ENCODE measurements around the gene VWF. TPM values are rescaled to one million over a fixed set of nuclear protein-coding genes. Genes with fewer than 3 reads are reported as not detected.
"Not testable (repeated sequence)": the region's sequence is repeated elsewhere in the genome, so short reads cannot be mapped to it uniquely, and the experiment has no call there.

The VWF gene
- total RNA-seq, 1 experiment from 2014 or later: 0.48 TPM

GRCh38 chr12:6106218-6106617, 18.3 kb downstream of the VWF start:
- ChIA-PET CTCF (no interaction called here), POLR2A (ENCODE audit: unreplicated experiment) (no interaction called here)
- Histone ChIP-seq H3K27ac (no peak overlapping the region), H4K20me1 (ENCODE audit: insufficient read depth) (no peaks in the 10 kb centered on the region), H3F3A (ENCODE audit: insufficient read depth, low read depth) (peaks cover 4% of the 10 kb centered on the region; the same call in 1 of the 2 replicates), H3K4me3 (no peak overlapping the region), H3K9me2 (ENCODE audit: insufficient read depth) (no peaks in the 10 kb centered on the region), H3K79me2 (ENCODE audit: low read depth) (no peaks in the 10 kb centered on the region), H3K4me2 (no peak overlapping the region), H2AFZ (no peak overlapping the region), H3K27me3 (ENCODE audit: insufficient read depth, low read depth) (no peaks in the 10 kb centered on the region), H3K36me3 (ENCODE audit: low read depth) (no peaks in the 10 kb centered on the region), H3K4me1 (replicated peaks; ENCODE audit: insufficient read depth) (0 out of 2 replicates have a peak, but pooled peaks cover 4% of the 10 kb centered on the region), H3K9me3 (ENCODE audit: insufficient read depth, low read depth) (no peaks in the 10 kb centered on the region; the same call in 1 of the 2 replicates)
- BruUV-seq (replicated peaks): no TSS peak
- TF ChIP-seq EZH2 (IDR thresholded peaks at IDR 0.05; ENCODE audit: low read depth): no peak
- TF ChIP-seq, protein P1, sequence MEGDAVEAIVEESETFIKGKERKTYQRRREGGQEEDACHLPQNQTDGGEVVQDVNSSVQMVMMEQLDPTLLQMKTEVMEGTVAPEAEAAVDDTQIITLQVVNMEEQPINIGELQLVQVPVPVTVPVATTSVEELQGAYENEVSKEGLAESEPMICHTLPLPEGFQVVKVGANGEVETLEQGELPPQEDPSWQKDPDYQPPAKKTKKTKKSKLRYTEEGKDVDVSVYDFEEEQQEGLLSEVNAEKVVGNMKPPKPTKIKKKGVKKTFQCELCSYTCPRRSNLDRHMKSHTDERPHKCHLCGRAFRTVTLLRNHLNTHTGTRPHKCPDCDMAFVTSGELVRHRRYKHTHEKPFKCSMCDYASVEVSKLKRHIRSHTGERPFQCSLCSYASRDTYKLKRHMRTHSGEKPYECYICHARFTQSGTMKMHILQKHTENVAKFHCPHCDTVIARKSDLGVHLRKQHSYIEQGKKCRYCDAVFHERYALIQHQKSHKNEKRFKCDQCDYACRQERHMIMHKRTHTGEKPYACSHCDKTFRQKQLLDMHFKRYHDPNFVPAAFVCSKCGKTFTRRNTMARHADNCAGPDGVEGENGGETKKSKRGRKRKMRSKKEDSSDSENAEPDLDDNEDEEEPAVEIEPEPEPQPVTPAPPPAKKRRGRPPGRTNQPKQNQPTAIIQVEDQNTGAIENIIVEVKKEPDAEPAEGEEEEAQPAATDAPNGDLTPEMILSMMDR (conservative IDR thresholded peaks at IDR 0.05): no peak
- no peak for DNase-seq
- intact Hi-C loops (cut with micrococcal nuclease; ENCODE audit: unreplicated experiment): loop anchor here (5.0 kb wide), 1 partner anchor 36 kb away; no protein-coding TSS in a partner anchor

DNA sequence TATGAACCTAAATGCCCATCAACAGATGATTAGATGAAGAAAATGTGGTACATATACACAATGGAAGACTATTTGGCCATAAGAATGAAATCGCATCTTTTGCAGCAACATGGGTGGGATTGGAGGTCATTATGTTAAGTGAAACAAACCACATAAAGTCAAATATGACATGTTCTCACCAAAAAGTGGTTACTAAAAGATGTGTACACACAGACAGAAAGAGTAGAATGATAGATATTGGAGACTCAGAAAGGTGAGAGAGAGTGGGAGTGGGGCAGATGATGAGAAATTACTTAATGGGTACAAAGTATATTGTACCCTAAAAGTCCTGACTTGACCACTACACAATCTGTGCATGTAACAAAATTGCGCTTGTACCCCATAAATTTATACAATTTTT, 19.6 kb downstream of the VWF start:
- Histone ChIP-seq H3K4me1 (replicated peaks; ENCODE audit: insufficient read depth) (no peaks in the 10 kb centered on the region), H2AFZ (no peak overlapping the region), H3K4me2 (no peak overlapping the region), H3K79me2 (ENCODE audit: low read depth) (no peaks in the 10 kb centered on the region), H3K36me3 (ENCODE audit: low read depth) (no peaks in the 10 kb centered on the region), H3K27me3 (ENCODE audit: insufficient read depth, low read depth) (no peaks in the 10 kb centered on the region), H4K20me1 (ENCODE audit: insufficient read depth) (no peaks in the 10 kb centered on the region), H3K9me2 (ENCODE audit: insufficient read depth) (no peaks in the 10 kb centered on the region), H3K9me3 (ENCODE audit: insufficient read depth, low read depth) (no peaks in the 10 kb centered on the region; the same call in 1 of the 2 replicates), H3F3A (ENCODE audit: insufficient read depth, low read depth) (peaks cover 4% of the 10 kb centered on the region; the same call in 1 of the 2 replicates), H3K4me3 (no peak overlapping the region), H3K27ac (no peak overlapping the region)
- ChIA-PET CTCF (no interaction called here), POLR2A (ENCODE audit: unreplicated experiment) (no interaction called here)
- intact Hi-C loops (cut with micrococcal nuclease; ENCODE audit: unreplicated experiment): loop anchor here (5.0 kb wide), 1 partner anchor 37 kb away; no protein-coding TSS in a partner anchor
- no TSS peak for BruUV-seq (replicated peaks)
- no peak for TF ChIP-seq EZH2 (IDR thresholded peaks at IDR 0.05; ENCODE audit: low read depth)
- TF ChIP-seq, protein P1 (conservative IDR thresholded peaks at IDR 0.05): no peak
- DNase-seq: no peak

DNA sequence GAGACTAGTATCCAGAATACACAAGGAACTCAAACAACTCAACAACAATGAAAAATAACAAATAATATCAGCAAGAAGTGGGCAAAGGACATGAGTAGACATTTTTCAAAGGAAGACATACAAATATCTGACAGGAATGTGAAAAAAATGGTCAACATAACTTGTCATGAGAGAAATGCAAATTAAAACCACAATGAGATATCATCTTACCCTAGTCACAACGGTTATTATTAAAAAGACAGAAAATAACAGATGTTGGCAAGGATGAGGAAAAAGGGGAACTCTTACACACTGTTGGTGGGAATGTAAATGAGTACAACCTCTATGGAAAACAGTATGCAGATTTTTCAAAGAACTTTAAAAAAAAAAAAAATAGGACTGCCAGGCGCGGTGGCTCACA, 20.4 kb downstream of the VWF start:
- no peak for TF ChIP-seq EZH2 (IDR thresholded peaks at IDR 0.05; ENCODE audit: low read depth)
- TF ChIP-seq, protein P1 (conservative IDR thresholded peaks at IDR 0.05): no peak
- H2AFZ ChIP-seq: no peak overlapping the region
- intact Hi-C loops (cut with micrococcal nuclease; ENCODE audit: unreplicated experiment): no loop called here
- BruUV-seq (replicated peaks): no TSS peak
- no peak overlapping the region for H3K4me3 ChIP-seq
- no peaks in the 10 kb centered on the region for H4K20me1 ChIP-seq (ENCODE audit: insufficient read depth)
- H3K27me3 ChIP-seq (ENCODE audit: insufficient read depth, low read depth): no peaks in the 10 kb centered on the region
- H3K36me3 ChIP-seq (ENCODE audit: low read depth): no peaks in the 10 kb centered on the region
- H3K4me2 ChIP-seq: no peak overlapping the region
- no peak overlapping the region for H3K27ac ChIP-seq
- H3K79me2 ChIP-seq (ENCODE audit: low read depth): no peaks in the 10 kb centered on the region
- CTCF ChIA-PET: interaction anchor here (0.6 kb wide), 1 partner anchor 64 kb away, joined by 3 read pairs; no protein-coding TSS in a partner anchor
- H3K9me2 ChIP-seq (ENCODE audit: insufficient read depth): no peaks in the 10 kb centered on the region
- no peak for DNase-seq
- H3K9me3 ChIP-seq (ENCODE audit: insufficient read depth, low read depth): peaks cover 5% of the 10 kb centered on the region; the same call in 1 of the 2 replicates
- H3F3A ChIP-seq (ENCODE audit: insufficient read depth, low read depth): peaks cover 4% of the 10 kb centered on the region; the same call in 1 of the 2 replicates
- POLR2A ChIA-PET (ENCODE audit: unreplicated experiment): no interaction called here
- H3K4me1 ChIP-seq (replicated peaks; ENCODE audit: insufficient read depth): no peaks in the 10 kb centered on the region

DNA sequence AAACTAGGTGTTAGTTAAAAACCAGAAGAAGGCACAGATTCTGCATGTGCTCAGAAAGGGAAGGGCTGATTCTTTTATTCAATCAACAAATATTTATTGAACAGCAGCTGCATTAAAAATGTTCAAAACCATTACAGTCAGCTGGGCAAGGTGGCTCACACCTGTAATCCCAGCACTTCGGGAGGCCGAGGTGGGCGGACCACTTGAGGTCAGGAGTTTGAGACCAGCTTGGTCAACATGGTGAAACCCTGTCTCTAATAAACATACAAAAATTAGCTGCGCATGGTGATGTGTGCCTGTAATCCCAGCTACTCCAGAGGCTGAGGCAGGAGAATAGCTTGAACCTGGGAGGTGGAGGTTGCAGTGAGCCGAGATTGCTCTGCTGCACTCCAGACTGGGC, 22.4 kb downstream of the VWF start:
- H3K79me2 ChIP-seq (ENCODE audit: low read depth); H4K20me1 ChIP-seq (ENCODE audit: insufficient read depth); H3K4me1 ChIP-seq (replicated peaks; ENCODE audit: insufficient read depth); intact Hi-C loops (cut with micrococcal nuclease; ENCODE audit: unreplicated experiment); DNase-seq; H3K9me2 ChIP-seq (ENCODE audit: insufficient read depth); H3K4me3 ChIP-seq; H3K36me3 ChIP-seq (ENCODE audit: low read depth); H3K27ac ChIP-seq; H3F3A ChIP-seq (ENCODE audit: insufficient read depth, low read depth); POLR2A ChIA-PET (ENCODE audit: unreplicated experiment); BruUV-seq (replicated peaks); H2AFZ ChIP-seq; H3K4me2 ChIP-seq; H3K9me3 ChIP-seq (ENCODE audit: insufficient read depth, low read depth); H3K27me3 ChIP-seq (ENCODE audit: insufficient read depth, low read depth); CTCF ChIA-PET: not testable (repeated sequence)

Data from PC-9 (cell line).